Kidney (tissue), 14 donors: ENCODE results near the gene DCAF11. TPM values are rescaled to one million over a fixed set of nuclear protein-coding genes. Genes with fewer than 3 reads are reported as not detected.

Experiments
- DNase-seq, 5 donors: peaks; one replicate each; pipeline ENCODE4 v3.0.0-alpha.2; 2013 to 2020
- FAIRE-seq: peaks from 2 replicates; lab custom pipeline; 2012; peaks lifted over from hg19 to GRCh38; lab: Jason Lieb, UNC
- H3K27ac ChIP-seq, 2 donors: one replicate each; pipeline ENCODE4 v1.7.0; 2013; ENCODE audit warnings: low read depth in 2 of 2, low read length in 2 of 2, inconsistent platforms in 1 of 2
- H3K27me3 ChIP-seq: one replicate; pipeline ENCODE4 v1.7.1; 2013; ENCODE audit warnings: low read length, inconsistent platforms; ENCODE audit not compliant: control insufficient read depth, insufficient read depth
- H3K36me3 ChIP-seq, 3 donors: one replicate each; pipeline versions ENCODE4 v1.7.0 to v1.7.1; 2013; ENCODE audit warnings: low read length in 3 of 3, control low read depth in 1 of 3, inconsistent platforms in 1 of 3; ENCODE audit not compliant: insufficient read depth in 3 of 3, control insufficient read depth in 2 of 3
- H3K4me1 ChIP-seq, 3 donors: one replicate each; pipeline versions ENCODE4 v1.7.0 to v1.7.1; 2013; ENCODE audit warnings: low read length in 3 of 3, inconsistent platforms in 1 of 3, low read depth in 1 of 3; ENCODE audit not compliant: control insufficient read depth in 2 of 3, insufficient read depth in 2 of 3
- H3K4me3 ChIP-seq, 3 donors: one replicate each; pipeline versions ENCODE4 v1.7.0 to v1.8.1; 2013; ENCODE audit warnings: low read length in 3 of 3, control low read depth in 1 of 3, inconsistent platforms in 1 of 3
- H3K9ac ChIP-seq, 3 donors: one replicate each; pipeline versions ENCODE4 v1.7.0 to v1.7.1; 2013; ENCODE audit warnings: low read length in 3 of 3, control low read depth in 1 of 3, inconsistent platforms in 1 of 3
- H3K9me3 ChIP-seq, 3 donors: one replicate each; pipeline versions ENCODE4 v1.7.0 to v1.7.1; 2013; ENCODE audit warnings: low read length in 3 of 3, control low read depth in 1 of 3, inconsistent platforms in 1 of 3; ENCODE audit not compliant: control insufficient read depth in 2 of 3, insufficient read depth in 1 of 3
- intact Hi-C: fragments of 100-400 bp; cut with DNase I; formaldehyde crosslinking; loops from one replicate; pipeline ENCODE4 v1.11.1; 2022
- polyA plus RNA-seq: library from polyadenylated mRNA; stranded (reverse); fragments of 350-450 nt; fragmentation: Illumina TruSeq; extraction: RNeasy Lipid Tissue Mini Kit (QIAGEN cat#74804); gene quantifications from one replicate; pipeline ENCODE4 v1.2.3, GENCODE V29; 2014; ENCODE audit warnings: low read depth, low replicate concordance; ENCODE audit not compliant: insufficient read depth
- total RNA-seq: library from RNA; stranded (reverse); fragmentation: NEBNext Ultra II Directional; extraction: Animal tissue kit (Norgen Biotek cat#: 25700); gene quantifications from one replicate; pipeline ENCODE4 v1.2.1, GENCODE V29; 2021
- TF ChIP-seq, protein P1 (sequence below): IDR thresholded peaks from 3 replicates; pipeline ENCODE4 v1.5.1; 2012; ENCODE audit warnings: mild to moderate bottlenecking, moderate library complexity, borderline replicate concordance; ENCODE audit not compliant: insufficient read depth; ENCODE audit errors: extremely low read depth
- donor health status: control.
- donor health status: control.
- donor health status: control.
- donor health status: control.
- donor health status: control.
- donor health status: DM: yes; HTN: yes; CAD: no.
- donor health status: Normal renal cell carcinoma (clear cell type).

The DCAF11 gene
- total and polyA plus RNA-seq, 2 donors from 2014 or later = 69.4 to 81.1 TPM

GRCh38 chr14:24121210-24121609, 6.6 kb downstream of the DCAF11 start:
- Histone ChIP-seq H3K27me3 (no peaks in the 10 kb centered on the region), H3K4me3 (no peak overlapping the region), H3K4me1 (peaks cover 0 to 8% (median 7%) of the 10 kb centered on the region in 3 donors), H3K27ac (no peak overlapping the region), H3K9me3 (no peaks in the 10 kb centered on the region), H3K9ac (no peak overlapping the region), H3K36me3 (peaks cover 9 to 59% (median 44%) of the 10 kb centered on the region in 3 donors)
- intact Hi-C loops = no loop called here
- TF ChIP-seq, protein P1, sequence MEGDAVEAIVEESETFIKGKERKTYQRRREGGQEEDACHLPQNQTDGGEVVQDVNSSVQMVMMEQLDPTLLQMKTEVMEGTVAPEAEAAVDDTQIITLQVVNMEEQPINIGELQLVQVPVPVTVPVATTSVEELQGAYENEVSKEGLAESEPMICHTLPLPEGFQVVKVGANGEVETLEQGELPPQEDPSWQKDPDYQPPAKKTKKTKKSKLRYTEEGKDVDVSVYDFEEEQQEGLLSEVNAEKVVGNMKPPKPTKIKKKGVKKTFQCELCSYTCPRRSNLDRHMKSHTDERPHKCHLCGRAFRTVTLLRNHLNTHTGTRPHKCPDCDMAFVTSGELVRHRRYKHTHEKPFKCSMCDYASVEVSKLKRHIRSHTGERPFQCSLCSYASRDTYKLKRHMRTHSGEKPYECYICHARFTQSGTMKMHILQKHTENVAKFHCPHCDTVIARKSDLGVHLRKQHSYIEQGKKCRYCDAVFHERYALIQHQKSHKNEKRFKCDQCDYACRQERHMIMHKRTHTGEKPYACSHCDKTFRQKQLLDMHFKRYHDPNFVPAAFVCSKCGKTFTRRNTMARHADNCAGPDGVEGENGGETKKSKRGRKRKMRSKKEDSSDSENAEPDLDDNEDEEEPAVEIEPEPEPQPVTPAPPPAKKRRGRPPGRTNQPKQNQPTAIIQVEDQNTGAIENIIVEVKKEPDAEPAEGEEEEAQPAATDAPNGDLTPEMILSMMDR = no peak
- no peak for DNase-seq
- FAIRE-seq = no peak

- Histone ChIP-seq H3K27ac (no peak overlapping the region), H3K4me1 (no peaks in the 10 kb centered on the region), H3K27me3 (no peaks in the 10 kb centered on the region), H3K9me3 (no peaks in the 10 kb centered on the region), H3K36me3 (peaks cover 9 to 57% (median 44%) of the 10 kb centered on the region in 3 donors), H3K9ac (no peak overlapping the region), H3K4me3 (no peak overlapping the region)
- FAIRE-seq (no peak), DNase-seq (no peak)
- TF ChIP-seq, protein P1 = no peak
- intact Hi-C loops = no loop called here
Measured at GRCh38 chr14:24122416-24122815, 7.8 kb downstream of the DCAF11 start.

DNA sequence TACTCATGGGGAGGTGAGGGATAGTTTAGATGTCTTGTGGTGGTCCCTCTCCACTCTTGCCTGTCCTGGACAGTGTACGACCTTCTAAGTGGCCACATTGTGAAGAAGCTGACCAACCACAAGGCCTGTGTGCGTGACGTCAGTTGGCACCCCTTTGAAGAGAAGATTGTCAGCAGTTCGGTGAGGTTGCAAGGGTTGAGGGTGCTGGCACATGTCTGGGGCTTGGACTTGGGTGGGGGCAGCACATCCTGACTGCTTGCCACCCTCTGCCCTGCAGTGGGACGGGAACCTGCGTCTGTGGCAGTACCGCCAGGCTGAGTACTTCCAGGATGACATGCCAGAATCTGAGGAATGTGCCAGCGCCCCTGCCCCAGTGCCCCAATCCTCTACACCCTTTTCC, 8.3 kb downstream of the DCAF11 start:
- H3K27me3 ChIP-seq = no peaks in the 10 kb centered on the region
- TF ChIP-seq, protein P1 = no peak
- no peak overlapping the region for H3K27ac ChIP-seq
- peaks cover 9 to 52% (median 44%) of the 10 kb centered on the region in 3 donors for H3K36me3 ChIP-seq
- FAIRE-seq (no peak), DNase-seq (no peak)
- H3K9me3 ChIP-seq = no peaks in the 10 kb centered on the region
- H3K4me1 ChIP-seq = no peaks in the 10 kb centered on the region
- H3K4me3 ChIP-seq = no peak overlapping the region
- H3K9ac ChIP-seq = no peak overlapping the region
- intact Hi-C loops = no loop called here
